HepG2 (cell line): ENCODE data around the gene ATP9B.

Source experiments
- CTCF ChIP-seq: sonication (generic); formaldehyde crosslinking; IDR thresholded peaks from 2 replicates; pipeline ENCODE4 v1.5.0; 2020; ENCODE audit warnings: mild to moderate bottlenecking, missing genetic modification reagents, moderate library complexity
- EZH2 ChIP-seq: conservative IDR thresholded peaks from 2 replicates; pipeline ENCODE4 v1.6.1; 2012; ENCODE audit warnings: mild to moderate bottlenecking, low read depth, low read length, moderate library complexity
- PREB ChIP-seq: sonication (generic); formaldehyde crosslinking; IDR thresholded peaks from 2 replicates; pipeline ENCODE4 v1.4.0; 2020; ENCODE audit warnings: missing genetic modification reagents
- RNF2 ChIP-seq: fragments of 450-650 bp; conservative IDR thresholded peaks from 2 replicates; pipeline ENCODE4 v1.6.1; 2016; ENCODE audit warnings: low read depth
- STAG1 ChIP-seq: sonication (generic); formaldehyde crosslinking; IDR thresholded peaks from 2 replicates; pipeline ENCODE4 v1.4.0; 2020; ENCODE audit warnings: missing genetic modification reagents
- TF ChIP-seq, protein P1 (sequence below): sonication (generic); formaldehyde crosslinking; IDR thresholded peaks from 2 replicates; pipeline ENCODE4 v1.4.0; 2020; ENCODE audit warnings: missing genetic modification reagents
- TF ChIP-seq, protein P2 (sequence below), 2 experiments: sonication (generic) in 1 of 2; formaldehyde crosslinking in 1 of 2; IDR thresholded peaks; 2 replicates each; pipeline versions ENCODE4 v1.4.0 to v1.6.1; 2016 to 2020; ENCODE audit warnings: borderline replicate concordance in 1 of 2, low read depth in 1 of 2, mild to moderate bottlenecking in 1 of 2, missing genetic modification reagents in 1 of 2
- TF ChIP-seq, protein P3 (sequence below): sonication (generic); formaldehyde crosslinking; IDR thresholded peaks from 2 replicates; pipeline ENCODE4 v1.8.1; 2022; ENCODE audit warnings: low read depth, mild to moderate bottlenecking, missing genetic modification reagents
- TF ChIP-seq, protein P4 (sequence below): IDR thresholded peaks from 2 replicates; pipeline ENCODE4 v1.6.1; 2016; ENCODE audit warnings: missing compliant biosample characterization, missing genetic modification reagents, borderline replicate concordance
- TF ChIP-seq, protein P5 (sequence below): fragments of 450-650 bp; IDR thresholded peaks from 2 replicates; pipeline ENCODE4 v1.6.1; 2017; ENCODE audit warnings: mild to moderate bottlenecking

DNA sequence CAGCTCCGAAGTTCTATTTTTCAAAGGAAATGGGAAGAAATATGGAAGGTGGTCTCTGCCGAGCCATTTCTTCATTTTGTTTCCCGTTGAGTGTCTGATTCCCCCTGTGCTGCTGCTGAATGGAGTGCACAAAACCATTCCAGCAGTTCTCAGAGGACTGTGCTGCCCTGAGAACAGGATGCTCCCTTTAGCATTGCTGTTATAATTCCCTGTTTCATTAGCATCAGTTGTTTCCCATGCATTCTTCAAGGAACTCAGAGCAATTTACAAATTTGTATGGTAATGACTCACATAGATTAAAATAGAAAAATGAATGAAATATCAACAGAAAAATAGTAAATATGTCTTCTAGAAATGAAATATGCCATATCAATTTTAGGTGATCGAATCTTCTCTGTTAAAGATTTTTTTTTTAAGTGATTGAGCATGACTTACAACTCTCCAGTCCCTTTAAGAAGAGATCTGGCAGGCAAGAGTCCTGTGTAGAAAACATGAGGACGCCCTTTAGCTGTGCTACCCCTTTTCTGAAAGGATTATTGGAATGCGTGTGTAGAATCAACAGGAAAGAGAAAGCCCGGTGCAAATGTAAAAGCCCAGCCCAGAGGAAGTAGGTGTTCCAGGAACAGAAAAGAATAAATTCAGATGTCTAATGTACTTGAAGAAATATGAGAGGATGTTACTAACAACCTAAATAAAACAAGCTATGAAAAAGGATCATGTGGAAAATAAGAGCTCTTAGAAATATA, 118.5 kb downstream of the ATP9B start:
- TF ChIP-seq, protein P1, sequence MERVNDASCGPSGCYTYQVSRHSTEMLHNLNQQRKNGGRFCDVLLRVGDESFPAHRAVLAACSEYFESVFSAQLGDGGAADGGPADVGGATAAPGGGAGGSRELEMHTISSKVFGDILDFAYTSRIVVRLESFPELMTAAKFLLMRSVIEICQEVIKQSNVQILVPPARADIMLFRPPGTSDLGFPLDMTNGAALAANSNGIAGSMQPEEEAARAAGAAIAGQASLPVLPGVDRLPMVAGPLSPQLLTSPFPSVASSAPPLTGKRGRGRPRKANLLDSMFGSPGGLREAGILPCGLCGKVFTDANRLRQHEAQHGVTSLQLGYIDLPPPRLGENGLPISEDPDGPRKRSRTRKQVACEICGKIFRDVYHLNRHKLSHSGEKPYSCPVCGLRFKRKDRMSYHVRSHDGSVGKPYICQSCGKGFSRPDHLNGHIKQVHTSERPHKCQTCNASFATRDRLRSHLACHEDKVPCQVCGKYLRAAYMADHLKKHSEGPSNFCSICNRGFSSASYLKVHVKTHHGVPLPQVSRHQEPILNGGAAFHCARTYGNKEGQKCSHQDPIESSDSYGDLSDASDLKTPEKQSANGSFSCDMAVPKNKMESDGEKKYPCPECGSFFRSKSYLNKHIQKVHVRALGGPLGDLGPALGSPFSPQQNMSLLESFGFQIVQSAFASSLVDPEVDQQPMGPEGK (CRISPR knock-in tag): no peak
- TF ChIP-seq, protein P2, sequence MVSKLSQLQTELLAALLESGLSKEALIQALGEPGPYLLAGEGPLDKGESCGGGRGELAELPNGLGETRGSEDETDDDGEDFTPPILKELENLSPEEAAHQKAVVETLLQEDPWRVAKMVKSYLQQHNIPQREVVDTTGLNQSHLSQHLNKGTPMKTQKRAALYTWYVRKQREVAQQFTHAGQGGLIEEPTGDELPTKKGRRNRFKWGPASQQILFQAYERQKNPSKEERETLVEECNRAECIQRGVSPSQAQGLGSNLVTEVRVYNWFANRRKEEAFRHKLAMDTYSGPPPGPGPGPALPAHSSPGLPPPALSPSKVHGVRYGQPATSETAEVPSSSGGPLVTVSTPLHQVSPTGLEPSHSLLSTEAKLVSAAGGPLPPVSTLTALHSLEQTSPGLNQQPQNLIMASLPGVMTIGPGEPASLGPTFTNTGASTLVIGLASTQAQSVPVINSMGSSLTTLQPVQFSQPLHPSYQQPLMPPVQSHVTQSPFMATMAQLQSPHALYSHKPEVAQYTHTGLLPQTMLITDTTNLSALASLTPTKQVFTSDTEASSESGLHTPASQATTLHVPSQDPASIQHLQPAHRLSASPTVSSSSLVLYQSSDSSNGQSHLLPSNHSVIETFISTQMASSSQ (IDR thresholded peaks at IDR 0.05; ENCODE audit: low read depth): no peak
- TF ChIP-seq, protein P2 (CRISPR knock-in tag; IDR thresholded peaks at IDR 0.05; ENCODE audit: borderline replicate concordance): no peak
- TF ChIP-seq STAG1 (CRISPR knock-in tag): no peak
- no peak for TF ChIP-seq EZH2
- no peak for TF ChIP-seq RNF2
- no peak for TF ChIP-seq PREB (CRISPR knock-in tag)
- TF ChIP-seq, protein P3, sequence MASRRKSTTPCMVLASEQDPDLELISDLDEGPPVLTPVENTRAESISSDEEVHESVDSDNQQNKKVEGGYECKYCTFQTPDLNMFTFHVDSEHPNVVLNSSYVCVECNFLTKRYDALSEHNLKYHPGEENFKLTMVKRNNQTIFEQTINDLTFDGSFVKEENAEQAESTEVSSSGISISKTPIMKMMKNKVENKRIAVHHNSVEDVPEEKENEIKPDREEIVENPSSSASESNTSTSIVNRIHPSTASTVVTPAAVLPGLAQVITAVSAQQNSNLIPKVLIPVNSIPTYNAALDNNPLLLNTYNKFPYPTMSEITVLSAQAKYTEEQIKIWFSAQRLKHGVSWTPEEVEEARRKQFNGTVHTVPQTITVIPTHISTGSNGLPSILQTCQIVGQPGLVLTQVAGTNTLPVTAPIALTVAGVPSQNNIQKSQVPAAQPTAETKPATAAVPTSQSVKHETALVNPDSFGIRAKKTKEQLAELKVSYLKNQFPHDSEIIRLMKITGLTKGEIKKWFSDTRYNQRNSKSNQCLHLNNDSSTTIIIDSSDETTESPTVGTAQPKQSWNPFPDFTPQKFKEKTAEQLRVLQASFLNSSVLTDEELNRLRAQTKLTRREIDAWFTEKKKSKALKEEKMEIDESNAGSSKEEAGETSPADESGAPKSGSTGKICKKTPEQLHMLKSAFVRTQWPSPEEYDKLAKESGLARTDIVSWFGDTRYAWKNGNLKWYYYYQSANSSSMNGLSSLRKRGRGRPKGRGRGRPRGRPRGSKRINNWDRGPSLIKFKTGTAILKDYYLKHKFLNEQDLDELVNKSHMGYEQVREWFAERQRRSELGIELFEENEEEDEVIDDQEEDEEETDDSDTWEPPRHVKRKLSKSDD (CRISPR knock-in tag): no peak
- TF ChIP-seq, protein P4, sequence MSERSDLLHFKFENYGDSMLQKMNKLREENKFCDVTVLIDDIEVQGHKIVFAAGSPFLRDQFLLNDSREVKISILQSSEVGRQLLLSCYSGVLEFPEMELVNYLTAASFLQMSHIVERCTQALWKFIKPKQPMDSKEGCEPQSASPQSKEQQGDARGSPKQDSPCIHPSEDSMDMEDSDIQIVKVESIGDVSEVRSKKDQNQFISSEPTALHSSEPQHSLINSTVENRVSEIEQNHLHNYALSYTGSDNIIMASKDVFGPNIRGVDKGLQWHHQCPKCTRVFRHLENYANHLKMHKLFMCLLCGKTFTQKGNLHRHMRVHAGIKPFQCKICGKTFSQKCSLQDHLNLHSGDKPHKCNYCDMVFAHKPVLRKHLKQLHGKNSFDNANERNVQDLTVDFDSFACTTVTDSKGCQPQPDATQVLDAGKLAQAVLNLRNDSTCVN: no peak
- TF ChIP-seq CTCF (CRISPR knock-in tag): no peak
- TF ChIP-seq, protein P5, sequence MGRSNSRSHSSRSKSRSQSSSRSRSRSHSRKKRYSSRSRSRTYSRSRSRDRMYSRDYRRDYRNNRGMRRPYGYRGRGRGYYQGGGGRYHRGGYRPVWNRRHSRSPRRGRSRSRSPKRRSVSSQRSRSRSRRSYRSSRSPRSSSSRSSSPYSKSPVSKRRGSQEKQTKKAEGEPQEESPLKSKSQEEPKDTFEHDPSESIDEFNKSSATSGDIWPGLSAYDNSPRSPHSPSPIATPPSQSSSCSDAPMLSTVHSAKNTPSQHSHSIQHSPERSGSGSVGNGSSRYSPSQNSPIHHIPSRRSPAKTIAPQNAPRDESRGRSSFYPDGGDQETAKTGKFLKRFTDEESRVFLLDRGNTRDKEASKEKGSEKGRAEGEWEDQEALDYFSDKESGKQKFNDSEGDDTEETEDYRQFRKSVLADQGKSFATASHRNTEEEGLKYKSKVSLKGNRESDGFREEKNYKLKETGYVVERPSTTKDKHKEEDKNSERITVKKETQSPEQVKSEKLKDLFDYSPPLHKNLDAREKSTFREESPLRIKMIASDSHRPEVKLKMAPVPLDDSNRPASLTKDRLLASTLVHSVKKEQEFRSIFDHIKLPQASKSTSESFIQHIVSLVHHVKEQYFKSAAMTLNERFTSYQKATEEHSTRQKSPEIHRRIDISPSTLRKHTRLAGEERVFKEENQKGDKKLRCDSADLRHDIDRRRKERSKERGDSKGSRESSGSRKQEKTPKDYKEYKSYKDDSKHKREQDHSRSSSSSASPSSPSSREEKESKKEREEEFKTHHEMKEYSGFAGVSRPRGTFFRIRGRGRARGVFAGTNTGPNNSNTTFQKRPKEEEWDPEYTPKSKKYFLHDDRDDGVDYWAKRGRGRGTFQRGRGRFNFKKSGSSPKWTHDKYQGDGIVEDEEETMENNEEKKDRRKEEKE: no peak
